Muscle layer of duodenum (tissue), 2 donors: Measurements from ENCODE around the gene PRMT3.
"Not testable (repeated sequence)": the region's sequence is repeated elsewhere in the genome, so short reads cannot be mapped to it uniquely, and the experiment has no call there.

Experiments used
- H3K27ac ChIP-seq: one replicate; pipeline ENCODE4 v1.7.0; 2013; ENCODE audit warnings: mild to moderate bottlenecking, low read length
- H3K27me3 ChIP-seq: one replicate; pipeline ENCODE4 v1.7.0; 2013; ENCODE audit warnings: low read depth, mild to moderate bottlenecking, control low read depth, low read length
- H3K36me3 ChIP-seq, 2 donors: one replicate each; pipeline ENCODE4 v1.7.0; 2013; ENCODE audit warnings: low read length in 2 of 2, control low read depth in 1 of 2, mild to moderate bottlenecking in 1 of 2; ENCODE audit not compliant: insufficient read depth in 2 of 2, control insufficient read depth in 1 of 2
- H3K4me1 ChIP-seq, 2 donors: one replicate each; pipeline ENCODE4 v1.7.0; 2013; ENCODE audit warnings: low read length in 2 of 2, mild to moderate bottlenecking in 2 of 2, control low read depth in 1 of 2, moderate library complexity in 1 of 2; ENCODE audit not compliant: insufficient read depth in 2 of 2, control insufficient read depth in 1 of 2
- H3K4me3 ChIP-seq, 2 donors: one replicate each; pipeline ENCODE4 v1.7.0; 2013; ENCODE audit warnings: low read length in 2 of 2, low read depth in 1 of 2, mild to moderate bottlenecking in 1 of 2
- H3K9me3 ChIP-seq, 2 donors: one replicate each; pipeline ENCODE4 v1.7.0; 2013; ENCODE audit warnings: low read length in 2 of 2, control low read depth in 1 of 2, mild to moderate bottlenecking in 1 of 2; ENCODE audit not compliant: control insufficient read depth in 1 of 2
- donor health status: healthy.

The PRMT3 gene

DNA sequence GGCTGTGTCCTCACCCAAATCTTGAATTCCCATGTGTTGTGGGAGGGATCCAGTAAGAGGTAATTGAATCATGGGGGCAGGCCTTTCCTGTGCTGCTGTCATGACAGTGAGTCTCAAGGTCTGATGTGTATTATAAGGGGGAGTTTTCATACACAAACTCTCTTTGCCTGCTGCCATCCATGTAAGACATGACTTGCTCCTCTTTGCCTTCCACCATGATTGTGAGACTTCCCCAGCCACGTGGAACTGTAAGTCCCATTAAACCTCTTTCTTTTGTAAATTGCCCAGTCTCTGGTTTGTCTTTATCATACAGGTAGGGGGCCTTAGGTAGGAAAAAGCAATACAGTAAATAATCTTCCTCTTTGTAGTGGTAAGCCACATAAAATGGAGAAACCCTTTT lies 96.9 kb downstream of the PRMT3 start:
- not testable (repeated sequence) for H3K9me3 ChIP-seq, H3K4me3 ChIP-seq, H3K27me3 ChIP-seq, H3K4me1 ChIP-seq, H3K27ac ChIP-seq, H3K36me3 ChIP-seq

DNA sequence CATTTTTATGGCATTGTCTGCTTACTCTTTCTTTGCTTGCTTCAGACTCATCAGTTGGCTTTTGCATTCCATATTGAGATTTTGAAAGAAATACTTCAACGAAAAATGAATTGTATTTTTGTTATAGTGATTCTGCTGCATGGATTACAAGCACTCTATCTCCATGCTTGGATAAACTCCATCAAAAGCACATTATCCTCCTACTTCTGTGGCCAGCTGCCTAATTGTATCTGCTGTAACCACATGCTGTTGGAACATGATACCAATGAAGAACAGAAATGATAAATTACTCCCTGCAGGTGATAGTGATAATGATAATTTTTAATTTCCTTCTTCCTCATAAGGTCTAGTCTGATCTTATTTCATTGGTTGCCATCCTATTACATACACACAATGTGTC lies 100.8 kb downstream of the PRMT3 start:
- H3K36me3 ChIP-seq, result no peaks in the 10 kb centered on the region
- no peaks in the 10 kb centered on the region for H3K27me3 ChIP-seq
- no peaks in the 10 kb centered on the region for H3K9me3 ChIP-seq
- no peaks in the 10 kb centered on the region for H3K4me1 ChIP-seq
- no peak overlapping the region for H3K4me3 ChIP-seq
- no peak overlapping the region for H3K27ac ChIP-seq

DNA sequence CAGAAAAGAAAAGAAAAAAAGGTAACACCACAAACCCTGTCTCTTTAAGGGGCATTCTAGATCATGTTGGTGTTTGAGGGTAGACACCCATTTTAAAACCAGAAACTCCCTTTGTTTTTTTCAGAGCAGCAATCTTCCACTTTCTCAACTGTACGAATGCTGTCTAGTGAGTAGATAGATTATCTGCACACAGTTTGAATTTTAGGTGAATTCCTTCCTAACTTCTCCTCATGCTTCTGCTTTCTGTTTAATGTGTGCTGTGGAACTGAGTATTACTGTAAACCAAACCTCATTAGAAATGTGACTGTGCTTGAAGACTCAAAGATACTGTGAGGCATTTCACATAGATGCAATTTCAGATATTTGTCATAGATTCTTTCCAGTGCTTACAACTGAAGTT lies 102.4 kb downstream of the PRMT3 start:
- Histone ChIP-seq H3K36me3 (peaks cover 0 to 9% of the 10 kb centered on the region in 2 donors), H3K27ac (no peak overlapping the region), H3K9me3 (no peaks in the 10 kb centered on the region)

GRCh38 chr11:20493340-20493739 lies 105.8 kb downstream of the PRMT3 start:
- no peaks in the 10 kb centered on the region for H3K4me1 ChIP-seq
- H3K27me3 ChIP-seq, result no peaks in the 10 kb centered on the region
- no peak overlapping the region for H3K27ac ChIP-seq
- H3K9me3 ChIP-seq, result no peaks in the 10 kb centered on the region
- no peak overlapping the region for H3K4me3 ChIP-seq
- H3K36me3 ChIP-seq, result peaks cover 0 to 28% of the 10 kb centered on the region in 2 donors

More for the DNA sequence above, 102.4 kb downstream of the PRMT3 start:
- H3K27me3 ChIP-seq, result no peaks in the 10 kb centered on the region
- H3K4me3 ChIP-seq, result no peak overlapping the region
- H3K4me1 ChIP-seq, result no peaks in the 10 kb centered on the region

GRCh38 chr11:20497124-20497792 lies 109.7 kb downstream of the PRMT3 start:
- H3K4me3 ChIP-seq, result no peak overlapping the region
- H3K4me1 ChIP-seq, result no peaks in the 10 kb centered on the region
- no peaks in the 10 kb centered on the region for H3K27me3 ChIP-seq
- no peaks in the 10 kb centered on the region for H3K9me3 ChIP-seq
- no peak overlapping the region for H3K27ac ChIP-seq
- peaks cover 0 to 28% of the 10 kb centered on the region in 2 donors for H3K36me3 ChIP-seq

- Histone ChIP-seq H3K27ac (no peak overlapping the region), H3K36me3 (peaks cover 0 to 8% of the 10 kb centered on the region in 2 donors), H3K9me3 (no peaks in the 10 kb centered on the region), H3K4me3 (no peak overlapping the region), H3K27me3 (no peaks in the 10 kb centered on the region), H3K4me1 (no peaks in the 10 kb centered on the region)
Observed at GRCh38 chr11:20501252-20501651, 113.7 kb downstream of the PRMT3 start.

GRCh38 chr11:20501971-20502370 lies 114.5 kb downstream of the PRMT3 start:
- Histone ChIP-seq H3K9me3 (no peaks in the 10 kb centered on the region), H3K27me3 (no peaks in the 10 kb centered on the region), H3K4me3 (no peak overlapping the region), H3K27ac (no peak overlapping the region), H3K36me3 (peaks cover 0 to 6% of the 10 kb centered on the region in 2 donors), H3K4me1 (no peaks in the 10 kb centered on the region)

DNA sequence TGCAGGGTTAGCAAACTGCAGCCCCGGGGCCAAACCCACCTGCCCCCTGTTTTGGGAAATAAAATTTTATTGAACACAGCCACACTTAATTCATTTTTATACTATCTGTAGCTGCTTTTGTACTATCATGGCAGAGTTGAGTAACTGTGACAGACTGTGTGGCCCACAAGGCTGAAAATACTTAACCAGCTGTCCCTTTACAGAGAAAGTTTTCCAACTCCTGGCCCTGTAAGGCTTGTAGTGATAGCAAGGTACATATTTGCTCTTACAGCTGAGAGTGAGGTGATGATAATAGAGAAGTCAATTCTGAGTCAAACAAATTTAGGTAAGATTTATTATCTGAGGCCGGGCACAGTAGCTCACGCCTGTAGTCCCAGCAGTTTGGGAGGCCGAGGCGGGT lies 124.5 kb downstream of the PRMT3 start:
- Histone ChIP-seq H3K4me3 (no peak overlapping the region), H3K4me1 (no peaks in the 10 kb centered on the region), H3K9me3 (no peaks in the 10 kb centered on the region), H3K36me3 (peaks cover 0 to 16% of the 10 kb centered on the region in 2 donors), H3K27ac (no peak overlapping the region), H3K27me3 (no peaks in the 10 kb centered on the region)

DNA sequence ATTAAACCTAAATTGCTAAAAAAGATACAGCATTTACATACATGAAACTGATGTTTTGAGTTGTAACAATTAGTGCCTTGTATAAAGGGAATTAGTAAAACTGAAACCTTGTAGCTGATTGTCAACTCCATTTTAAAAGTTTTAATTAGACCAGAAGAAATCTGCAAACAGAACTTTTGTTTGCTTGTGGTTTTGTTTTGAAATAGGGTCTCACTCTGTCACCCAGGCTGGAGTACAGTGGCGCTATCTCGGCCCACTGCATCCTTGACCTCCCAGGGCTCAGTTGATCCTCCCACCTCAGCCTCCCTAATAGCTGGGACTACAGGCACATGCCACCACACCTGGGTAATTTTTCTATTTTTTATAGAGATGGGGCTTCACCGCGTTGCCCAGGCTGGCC lies 125.4 kb downstream of the PRMT3 start:
- Histone ChIP-seq H3K4me1 (no peaks in the 10 kb centered on the region), H3K36me3 (peaks cover 0 to 12% of the 10 kb centered on the region in 2 donors), H3K4me3 (no peak overlapping the region), H3K9me3 (no peaks in the 10 kb centered on the region), H3K27me3 (no peaks in the 10 kb centered on the region), H3K27ac (no peak overlapping the region)

DNA sequence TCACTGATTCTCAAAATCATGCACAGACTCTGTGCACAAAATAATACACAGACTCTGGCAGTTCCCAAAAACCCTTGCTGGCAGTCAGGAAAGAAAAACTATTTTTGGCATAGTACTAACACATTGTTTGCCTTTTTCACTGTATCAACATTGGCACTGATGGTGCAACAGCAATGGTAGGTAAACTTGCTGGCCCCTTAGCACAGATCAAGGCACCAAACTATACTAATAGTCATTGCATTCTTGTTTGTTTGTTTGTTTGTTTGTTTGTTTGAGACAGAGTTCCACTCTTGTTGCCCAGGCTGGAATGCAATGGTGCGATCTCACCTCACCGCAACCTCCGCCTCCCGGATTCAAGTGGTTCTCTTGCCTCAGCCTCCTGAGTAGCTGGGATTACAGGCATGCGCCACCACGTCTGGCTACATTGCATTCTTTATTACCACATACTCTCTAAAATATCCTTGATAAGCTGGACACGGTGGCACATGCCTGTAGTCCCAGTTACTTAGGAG lies 130.9 kb downstream of the PRMT3 start:
- Histone ChIP-seq H3K27ac (no peak overlapping the region), H3K27me3 (no peaks in the 10 kb centered on the region)

DNA sequence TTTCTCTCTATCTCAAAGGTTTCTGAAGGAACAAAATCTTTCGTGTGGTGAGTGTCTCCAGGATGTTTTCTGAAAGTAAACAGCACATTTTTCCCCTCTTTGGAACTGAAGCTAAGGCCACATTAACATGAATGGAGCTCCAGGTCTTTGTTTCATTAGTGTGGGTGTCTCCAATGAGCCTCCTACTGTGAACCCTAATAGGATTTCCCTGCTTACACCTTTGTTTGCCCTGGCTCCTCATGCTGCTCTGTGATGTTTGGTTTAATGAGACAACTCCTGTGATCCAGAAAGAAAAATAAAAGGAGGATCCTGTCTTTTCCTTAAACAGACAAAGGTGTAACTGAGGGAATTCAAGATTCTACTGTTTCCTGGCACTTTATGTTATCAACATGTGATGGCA lies 135.0 kb downstream of the PRMT3 start:
- no peaks in the 10 kb centered on the region for H3K27me3 ChIP-seq
- no peaks in the 10 kb centered on the region for H3K4me1 ChIP-seq
- no peak overlapping the region for H3K4me3 ChIP-seq
- H3K9me3 ChIP-seq, result no peaks in the 10 kb centered on the region
- no peaks in the 10 kb centered on the region for H3K36me3 ChIP-seq
- H3K27ac ChIP-seq, result no peak overlapping the region

More for the DNA sequence above, 130.9 kb downstream of the PRMT3 start:
- H3K4me3 ChIP-seq, result no peak overlapping the region
- no peaks in the 10 kb centered on the region for H3K36me3 ChIP-seq
- no peaks in the 10 kb centered on the region for H3K9me3 ChIP-seq
- no peaks in the 10 kb centered on the region for H3K4me1 ChIP-seq

DNA sequence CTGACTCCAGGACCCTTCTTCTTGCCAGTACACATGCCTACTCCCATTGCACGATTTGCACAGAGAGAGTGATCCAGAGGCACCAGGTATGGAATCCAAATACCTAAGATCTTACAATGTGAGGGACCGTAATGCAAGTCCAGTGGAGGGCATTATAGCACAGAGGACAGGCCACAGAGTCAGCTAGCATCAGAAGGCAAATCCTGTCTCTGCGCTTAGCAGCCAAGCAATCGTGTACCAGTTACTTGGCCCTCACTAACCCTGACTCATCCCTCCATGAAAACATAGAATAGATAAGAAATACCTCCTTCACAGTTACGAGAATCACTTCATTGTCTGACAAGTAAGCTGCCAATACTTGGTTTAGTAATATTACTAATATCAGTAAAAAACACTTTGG lies 142.2 kb downstream of the PRMT3 start:
- Histone ChIP-seq H3K27ac (no peak overlapping the region), H3K27me3 (no peaks in the 10 kb centered on the region), H3K9me3 (no peaks in the 10 kb centered on the region), H3K4me3 (no peak overlapping the region), H3K36me3 (no peaks in the 10 kb centered on the region), H3K4me1 (no peaks in the 10 kb centered on the region)
